Right lobe of liver (tissue), 6 donors: Measurements from ENCODE around the gene CHIT1. TPM values are rescaled to one million over a fixed set of nuclear protein-coding genes. Genes with fewer than 3 reads are reported as not detected.

Experiments
- ATAC-seq, 4 donors: fragments of 200-7000 bp; cut with Tn5 transposase; one replicate each; pipeline ENCODE4 v1.9.1; 2020; ENCODE audit warnings: mild to moderate bottlenecking in 4 of 4, moderate library complexity in 4 of 4
- DNase-seq, 3 donors: peaks; one replicate each; pipeline ENCODE4 v3.0.0-alpha.2; 2020
- H3K27ac ChIP-seq, 3 donors: fragments of 200-600 bp; one replicate each; pipeline ENCODE4 v1.8.0; 2022
- H3K27me3 ChIP-seq, 2 donors: fragments of 200-600 bp; one replicate each; pipeline ENCODE4 v1.8.0; 2022
- H3K36me3 ChIP-seq, 4 donors: fragments of 200-600 bp; sonication (generic) in 1 of 4; one replicate each; pipeline versions ENCODE4 v1.5.1 to v1.8.0; 2017 to 2022; ENCODE audit warnings: control low read depth in 1 of 4
- H3K4me1 ChIP-seq, 4 donors: fragments of 200-600 bp; sonication (generic) in 1 of 4; one replicate each; pipeline versions ENCODE4 v1.5.1 to v1.8.0; 2017 to 2022; ENCODE audit warnings: control low read depth in 1 of 4
- H3K4me3 ChIP-seq, 3 donors: fragments of 200-600 bp; one replicate each; pipeline ENCODE4 v1.8.0; 2022
- H3K9me3 ChIP-seq, 4 donors: fragments of 200-600 bp; sonication (generic) in 1 of 4; one replicate each; pipeline versions ENCODE4 v1.5.1 to v1.8.0; 2017 to 2022; ENCODE audit warnings: control low read depth in 1 of 4
- CTCF ChIP-seq, 4 donors: fragments of 200-600 bp in 3 of 4; fragments of 450-650 bp in 1 of 4; IDR thresholded peaks; one replicate each; pipeline versions ENCODE4 v1.5.1 to v1.8.0; 2016 to 2022; ENCODE audit warnings: antibody characterized with exemption in 4 of 4, mild to moderate bottlenecking in 2 of 4
- POLR2A ChIP-seq: fragments of 450-650 bp; IDR thresholded peaks from one replicate; pipeline ENCODE4 v1.6.1; 2017; ENCODE audit warnings: antibody characterized with exemption, mild to moderate bottlenecking
- WGBS: methylation state at CpG from one replicate; pipeline ENCODE4 v1.1.6; 2018; ENCODE audit warnings: low coverage, low lambda C conversion rate; ENCODE audit not compliant: insufficient coverage; ENCODE audit errors: missing lambda C conversion rate; 5-methylcytosine and 5-hydroxymethylcytosine counted together
- intact Hi-C, 2 donors: fragments of 100-400 bp; cut with DNase I; formaldehyde crosslinking; loops; one replicate each; pipeline versions ENCODE4 v1.11.2 to v1.14.1; 2022
- total RNA-seq, 6 experiments: library from RNA; depleted of rRNA in 2 of 6; stranded (reverse); fragments of >200 nt in 2 of 6; fragmentation: NEBNext Ultra II Directional in 3 of 6; extraction: Animal tissue kit (Norgen Biotek cat#: 25700) in 3 of 6; gene quantifications; one replicate each; pipeline versions ENCODE4 v1.1.0 to v1.2.4, GENCODE V29; 2016 to 2023
- donor health status: DM: no; HTN: yes; CAD: no.
- donor health status: DM: no; HTN: no; CAD: no.
- donor health status: DM: no; HTN: no; CAD: no.
- donor health status: DM: no; HTN: yes; CAD: no.
- donor health status: DM: no; HTN: yes; CAD: no.

The CHIT1 gene
- total RNA-seq, 6 experiments from 2014 or later: 0.46 to 0.61 (median 0.46) TPM; not detected in 3

- Histone ChIP-seq H3K4me1 (no peaks in the 10 kb centered on the region), H3K27ac (no peak overlapping the region), H3K4me3 (no peak overlapping the region), H3K36me3 (no peaks in the 10 kb centered on the region), H3K27me3 (no peaks in the 10 kb centered on the region), H3K9me3 (no peaks in the 10 kb centered on the region)
- whole genome bisulfite sequencing: 87% methylated on average over 8 of the region's 9 CpGs
- ATAC-seq (no peak), DNase-seq (no peak)
- intact Hi-C loops: no loop called here
- TF ChIP-seq CTCF (IDR thresholded peaks at IDR 0.05) (no peak), POLR2A (no peak)
Measured at GRCh38 chr1:203227371-203228083, 1.9 kb downstream of the CHIT1 start.

GRCh38 chr1:203225071-203225470, 4.4 kb downstream of the CHIT1 start:
- H3K9me3 ChIP-seq: no peaks in the 10 kb centered on the region
- ATAC-seq (no peak), DNase-seq (no peak)
- H3K36me3 ChIP-seq: no peaks in the 10 kb centered on the region
- TF ChIP-seq POLR2A (no peak), CTCF (IDR thresholded peaks at IDR 0.05) (no peak)
- no peak overlapping the region for H3K27ac ChIP-seq
- H3K4me1 ChIP-seq: no peaks in the 10 kb centered on the region
- WGBS: 48% methylated on average over 2 of the region's 4 CpGs
- H3K4me3 ChIP-seq: no peak overlapping the region
- intact Hi-C loops: no loop called here
- no peaks in the 10 kb centered on the region for H3K27me3 ChIP-seq

GRCh38 chr1:203223012-203223775, 6.3 kb downstream of the CHIT1 start:
- Histone ChIP-seq H3K9me3 (no peaks in the 10 kb centered on the region), H3K4me3 (no peak overlapping the region), H3K27me3 (no peaks in the 10 kb centered on the region), H3K27ac (no peak overlapping the region), H3K4me1 (no peaks in the 10 kb centered on the region), H3K36me3 (no peaks in the 10 kb centered on the region)
- 72% methylated on average over 3 of the region's 18 CpGs for WGBS
- DNase-seq: no peak
- TF ChIP-seq CTCF (IDR thresholded peaks at IDR 0.05): no peak
- TF ChIP-seq POLR2A: no peak
- ATAC-seq: no peak
- intact Hi-C loops: no loop called here

- TF ChIP-seq CTCF (IDR thresholded peaks at IDR 0.05) (no peak), POLR2A (no peak)
- 73% methylated on average over 3 of the region's 8 CpGs for WGBS
- H3K27ac ChIP-seq: no peak overlapping the region
- DNase-seq (no peak), ATAC-seq (no peak)
- H3K36me3 ChIP-seq: no peaks in the 10 kb centered on the region
- no peaks in the 10 kb centered on the region for H3K9me3 ChIP-seq
- no peak overlapping the region for H3K4me3 ChIP-seq
- H3K4me1 ChIP-seq: no peaks in the 10 kb centered on the region
- H3K27me3 ChIP-seq: no peaks in the 10 kb centered on the region
- intact Hi-C loops: loop anchor here (5.0 kb wide), 4 partner anchors 53 to 183 kb away; no protein-coding TSS in a partner anchor
Measured at GRCh38 chr1:203219934-203220333, 9.5 kb downstream of the CHIT1 start.
